ENCODE results near the gene SPAG5. TPM values are rescaled to one million over a fixed set of nuclear protein-coding genes. Genes with fewer than 3 reads are reported as not detected.
A peak's percentile ranks its signal among the peaks of the same experiment; 100 is the strongest.

SPAG5 gene
- total and polyA plus RNA-seq, 9 of the 15 experiments (the other 6 are each of a cell fraction or from before 2014, with no cell fraction given): 94.4 to 286 (median 151) TPM

GRCh38 chr17:28552176-28552999 lies 46.4 kb downstream of the SPAG5 start, which contains the start of gene UNC119 (continued):
- TF ChIP-seq CHD7 (IDR thresholded peaks at IDR 0.05; ENCODE audit: low read depth, low read length) (no peak), FIP1L1 (IDR thresholded peaks at IDR 0.05; ENCODE audit: low read depth, low read length, poor library complexity, severe bottlenecking) (no peak), STAT5A (IDR thresholded peaks at IDR 0.05; ENCODE audit: borderline replicate concordance, low read length) (no peak), CTBP1 (IDR thresholded peaks at IDR 0.05; ENCODE audit: borderline replicate concordance) (peak; percentile 18; the same call in 1 of the 2 replicates), GATA2 (CRISPR knock-in tag; IDR thresholded peaks at IDR 0.05) (no peak), ZNF134 (CRISPR knock-in tag; conservative IDR thresholded peaks at IDR 0.05) (no peak), NRF1 (conservative IDR thresholded peaks at IDR 0.05 in 1 of 2, IDR thresholded peaks at IDR 0.05 in 1 of 2) (peak; percentile 74 to 76), LCOR (CRISPR knock-in tag; IDR thresholded peaks at IDR 0.05) (no peak), PRMT5 (CRISPR knock-in tag; IDR thresholded peaks at IDR 0.05) (no peak), SPI1 (IDR thresholded peaks at IDR 0.05; ENCODE audit: borderline replicate concordance, low read depth, low read length) (no peak; the same call in 1 of the 2 replicates), ZNF232 (CRISPR knock-in tag; IDR thresholded peaks at IDR 0.05) (no peak), ZNF830 (CRISPR knock-in tag; IDR thresholded peaks at IDR 0.05) (0 out of 2 replicates have a peak, but pooled peaks have one; percentile 41)
- TF ChIP-seq, protein P1, sequence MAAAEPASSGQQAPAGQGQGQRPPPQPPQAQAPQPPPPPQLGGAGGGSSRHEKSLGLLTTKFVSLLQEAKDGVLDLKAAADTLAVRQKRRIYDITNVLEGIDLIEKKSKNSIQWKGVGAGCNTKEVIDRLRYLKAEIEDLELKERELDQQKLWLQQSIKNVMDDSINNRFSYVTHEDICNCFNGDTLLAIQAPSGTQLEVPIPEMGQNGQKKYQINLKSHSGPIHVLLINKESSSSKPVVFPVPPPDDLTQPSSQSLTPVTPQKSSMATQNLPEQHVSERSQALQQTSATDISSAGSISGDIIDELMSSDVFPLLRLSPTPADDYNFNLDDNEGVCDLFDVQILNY (CRISPR knock-in tag; IDR thresholded peaks at IDR 0.05): no peak
- TF ChIP-seq, protein P2, sequence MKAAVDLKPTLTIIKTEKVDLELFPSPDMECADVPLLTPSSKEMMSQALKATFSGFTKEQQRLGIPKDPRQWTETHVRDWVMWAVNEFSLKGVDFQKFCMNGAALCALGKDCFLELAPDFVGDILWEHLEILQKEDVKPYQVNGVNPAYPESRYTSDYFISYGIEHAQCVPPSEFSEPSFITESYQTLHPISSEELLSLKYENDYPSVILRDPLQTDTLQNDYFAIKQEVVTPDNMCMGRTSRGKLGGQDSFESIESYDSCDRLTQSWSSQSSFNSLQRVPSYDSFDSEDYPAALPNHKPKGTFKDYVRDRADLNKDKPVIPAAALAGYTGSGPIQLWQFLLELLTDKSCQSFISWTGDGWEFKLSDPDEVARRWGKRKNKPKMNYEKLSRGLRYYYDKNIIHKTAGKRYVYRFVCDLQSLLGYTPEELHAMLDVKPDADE (conservative IDR thresholded peaks at IDR 0.05; ENCODE audit: control insufficient read depth, low read depth, low read length): peak; percentile 33; the same call in 1 of the 2 replicates

Data from K562 (cell line).